ENCODE data around the gene SPRR3.

SPRR3 gene

DNA sequence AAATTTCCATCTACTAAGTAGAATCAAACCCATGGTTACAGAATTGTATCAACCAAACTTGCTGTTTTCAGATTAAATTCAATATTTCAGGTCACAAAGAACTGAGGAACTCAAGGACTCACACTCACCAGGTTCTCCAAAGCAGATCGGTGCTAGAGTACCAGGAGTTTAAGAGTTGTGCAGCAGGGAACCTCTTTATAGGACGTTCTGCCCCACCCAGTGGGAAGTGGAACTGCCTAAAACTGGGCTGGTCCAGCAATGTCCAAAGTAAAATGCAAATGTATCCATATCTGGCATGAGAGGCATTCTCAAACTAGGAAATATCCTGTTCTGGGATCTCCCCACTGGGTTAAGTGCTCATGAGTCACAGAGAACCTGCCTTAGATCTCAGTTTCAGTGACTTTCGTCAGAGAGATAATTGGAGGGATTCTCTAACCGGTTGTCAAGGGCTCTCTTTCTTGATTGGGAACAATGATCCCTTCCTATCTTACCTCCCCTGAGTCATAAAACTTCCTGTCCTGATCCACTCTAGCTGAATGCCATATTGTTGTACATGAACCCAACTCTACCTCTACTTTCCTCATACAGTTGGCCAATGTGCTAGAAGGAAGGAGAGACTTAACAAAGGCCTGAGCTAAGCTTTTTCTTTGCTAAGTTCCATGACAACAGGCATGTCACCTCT, 39.5 kb downstream of the SPRR3 start, which contains the start of gene SPRR2D:
Gene SPRR2D (minus strand): TSS at position 171 of the 682 bp plus-strand sequence. CDS start 774 bp downstream, outside the sequence.
- Histone ChIP-seq H3K27ac (ENCODE audit: insufficient read depth in 1 of 2, low read depth in 1 of 2, low read length in 2 of 2, poor library complexity in 1 of 2, severe bottlenecking in 2 of 2) (no peak within 1 kb of the TSS), H3K27me3 (replicated peaks in 2 of 5; ENCODE audit: control insufficient read depth in 4 of 5, insufficient read depth in 5 of 5, low read length in 4 of 5) (peaks cover 2 to 18% (median 7%) of the 10 kb centered on the region in 5 experiments), H3K36me3 (ENCODE audit: control insufficient read depth in 4 of 4, insufficient read depth in 4 of 4, low read length in 3 of 4) (no peaks in the 10 kb centered on the region), H3K4me1 (ENCODE audit: control extremely low read depth in 1 of 4, control insufficient read depth in 4 of 4, insufficient read depth in 4 of 4, low read length in 3 of 4) (no peaks in the 10 kb centered on the region), H3K4me3 (ENCODE audit: control insufficient read depth in 1 of 7, extremely low read depth in 1 of 7, insufficient read depth in 4 of 7, low read depth in 2 of 7, low read length in 6 of 7) (no peak within 1 kb of the TSS), H3K9me3 (ENCODE audit: control extremely low read depth in 1 of 5, control insufficient read depth in 4 of 5, insufficient read depth in 2 of 5, low read depth in 1 of 5, low read length in 4 of 5) (peaks cover 0 to 1% (median 0%) of the 10 kb centered on the region in 5 experiments)
- CTCF ChIA-PET, result no interaction called here
- 81% methylated on average over 3 of the region's 4 CpGs for WGBS (ENCODE audit: insufficient coverage)
- DNase-seq, result no peak
- POLR2A ChIA-PET, result no interaction called here

DNA sequence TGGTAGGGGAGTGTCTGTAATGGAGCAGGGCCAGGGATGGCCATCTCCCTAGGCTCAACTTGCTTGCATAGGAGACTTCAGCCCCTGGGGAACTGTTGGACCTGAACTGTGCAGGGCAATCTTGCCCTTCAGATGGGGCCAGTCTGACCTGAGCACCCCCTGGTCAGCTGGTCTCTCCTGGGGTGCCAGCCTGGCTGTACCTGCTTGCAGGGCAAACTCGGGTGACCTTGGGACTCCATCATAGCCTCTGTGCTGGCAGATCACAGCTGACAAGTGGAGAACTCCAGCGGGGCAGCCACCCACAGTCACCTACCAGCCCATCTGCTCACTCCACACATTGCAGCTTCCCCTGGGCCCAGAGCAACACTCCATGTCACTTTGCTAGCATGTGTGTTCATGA, 47.7 kb downstream of the SPRR3 start:
- H3K27me3 ChIP-seq (replicated peaks in 2 of 5; ENCODE audit: control insufficient read depth in 4 of 5, insufficient read depth in 5 of 5, low read length in 4 of 5), result peaks cover 0 to 3% (median 0%) of the 10 kb centered on the region in 5 experiments
- POLR2A ChIA-PET, result no interaction called here
- 100% methylated on average over 1 of the region's 2 CpGs for WGBS (ENCODE audit: insufficient coverage)

More for the DNA sequence above, 47.7 kb downstream of the SPRR3 start:
- H3K36me3 ChIP-seq (ENCODE audit: control insufficient read depth in 4 of 4, insufficient read depth in 4 of 4, low read length in 3 of 4), result no peaks in the 10 kb centered on the region
- no peaks in the 10 kb centered on the region for H3K4me1 ChIP-seq (ENCODE audit: control extremely low read depth in 1 of 4, control insufficient read depth in 4 of 4, insufficient read depth in 4 of 4, low read length in 3 of 4)
- peaks cover 0 to 4% (median 0%) of the 10 kb centered on the region in 5 experiments for H3K9me3 ChIP-seq (ENCODE audit: control extremely low read depth in 1 of 5, control insufficient read depth in 4 of 5, insufficient read depth in 2 of 5, low read depth in 1 of 5, low read length in 4 of 5)
- H3K4me3 ChIP-seq (ENCODE audit: control insufficient read depth in 1 of 7, extremely low read depth in 1 of 7, insufficient read depth in 4 of 7, low read depth in 2 of 7, low read length in 6 of 7), result no peak overlapping the region
- CTCF ChIA-PET, result no interaction called here
- no peak overlapping the region for H3K27ac ChIP-seq (ENCODE audit: insufficient read depth in 1 of 2, low read depth in 1 of 2, low read length in 2 of 2, poor library complexity in 1 of 2, severe bottlenecking in 2 of 2)
- DNase-seq, result no peak

Data from common myeloid progenitor, CD34-positive (primary cell).